Myometrial cell (primary cell): Measurements from ENCODE around the gene NXPE1. TPM values are rescaled to one million over a fixed set of nuclear protein-coding genes. Genes with fewer than 3 reads are reported as not detected.

Experiments used
- total RNA-seq: library from RNA; depleted of rRNA; stranded (reverse); fragments of >200 nt; gene quantifications from 2 replicates; pipeline ENCODE4 v1.2.3, GENCODE V29; 2015

Gene NXPE1
- total RNA-seq, result not detected in 2 replicates

DNA sequence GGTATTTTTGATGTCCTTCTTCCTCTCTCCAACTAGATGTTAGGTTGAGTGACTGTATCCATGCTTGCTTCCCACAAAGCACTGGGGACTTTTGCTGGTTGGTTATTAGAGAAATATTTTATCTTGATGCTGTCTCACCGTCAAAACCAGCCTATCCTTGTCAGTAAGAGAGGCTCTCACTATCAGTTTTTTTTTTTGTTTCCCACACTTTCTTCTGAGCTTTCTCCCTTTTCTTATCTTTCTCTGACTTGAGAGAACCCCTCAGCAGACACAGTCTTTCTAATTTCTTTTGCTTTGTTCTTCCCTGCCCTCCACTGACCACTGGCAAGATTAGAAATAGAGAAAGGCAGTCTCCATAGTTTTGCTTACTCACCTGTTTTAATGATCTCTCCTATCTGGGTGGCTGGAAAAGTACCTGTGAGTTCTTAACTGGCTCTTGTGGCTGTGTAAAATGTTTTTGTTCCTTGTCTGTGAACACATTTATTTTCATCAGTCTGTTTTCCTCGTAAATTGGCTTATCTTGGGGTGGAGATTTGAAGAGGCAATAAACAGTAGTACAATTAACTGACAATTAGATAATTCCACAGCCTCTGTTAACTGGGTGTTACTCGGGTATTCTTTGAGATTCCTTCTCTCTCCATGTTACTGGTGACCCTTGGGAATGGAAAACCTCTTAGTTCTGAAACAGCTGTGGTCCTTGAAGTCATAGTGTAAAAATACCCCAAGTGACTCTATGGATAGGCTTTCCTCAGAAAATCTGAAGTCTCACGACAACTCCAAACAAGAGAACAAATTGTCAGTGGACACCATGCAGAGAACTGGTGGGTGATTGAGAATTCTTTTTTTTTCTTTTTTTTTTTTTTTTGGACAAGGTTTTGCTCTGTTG, at the start of gene NXPE1:
NXPE1 (minus strand) TSS at position 457 of the 886 bp plus-strand sequence. CDS start 8,680 bp downstream, outside the sequence.

DNA sequence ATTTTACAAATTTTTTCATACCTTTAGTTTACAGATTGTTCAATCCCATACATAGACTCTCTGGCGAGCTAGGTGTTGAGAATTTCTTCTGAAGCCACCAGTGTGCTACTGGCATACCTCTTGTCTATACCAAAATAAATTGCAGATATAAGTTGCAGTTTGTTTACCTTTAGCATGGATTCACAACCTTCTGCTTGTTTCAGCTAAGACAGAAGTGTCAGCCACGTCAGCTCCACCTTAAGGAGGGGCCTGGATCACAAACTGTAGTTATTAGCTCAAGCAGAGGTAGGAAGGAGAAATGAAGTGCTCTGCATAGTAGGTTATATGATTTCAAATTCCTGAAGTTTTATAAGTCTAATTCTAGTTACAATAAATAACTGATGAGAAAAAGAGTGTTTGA, 35.9 kb upstream of the NXPE1 start, which contains the start of gene NXPE4:
NXPE4 (minus strand) TSS at position 216 of the 400 bp plus-strand sequence. CDS start 1,027 bp downstream, outside the sequence.

Other genes starting within 250 kb of the NXPE1 start
- 3.2 and 5.7 TPM in 2 replicates for gene C11orf71, start 159.4 kb downstream of the NXPE1 start, total RNA-seq
- 26.2 and 46.3 TPM in 2 replicates for gene RBM7, start 159.2 kb downstream of the NXPE1 start, total RNA-seq
- gene REXO2, start 120.4 kb downstream of the NXPE1 start, total RNA-seq, result 275 and 279 TPM in 2 replicates
- gene NXPE4, start 35.9 kb upstream of the NXPE1 start, total RNA-seq, result not detected in 2 replicates
- not detected in 2 replicates for gene NXPE2, start 118.6 kb upstream of the NXPE1 start, total RNA-seq